Panc1 (cell line): Measurements from ENCODE around the gene TFEB. TPM values are rescaled to one million over a fixed set of nuclear protein-coding genes. Genes with fewer than 3 reads are reported as not detected.
A peak's percentile ranks its signal among the peaks of the same experiment; 100 is the strongest.

Source experiments
- ATAC-seq: fragments of 200-7000 bp; cut with Tn5 transposase; 2 replicates; pipeline ENCODE4 v1.9.1; 2020; ENCODE audit warnings: mild to moderate bottlenecking, moderate library complexity
- BruUV-seq: library from RNA; stranded (reverse); fragments of 400-500 nt; replicated peaks from 2 replicates; lab custom pipeline; 2021; lab: Mats Ljungman, UMichigan
- CTCF ChIA-PET: fragments of 300-600 bp; sonication (Branson Sonifier 250); formaldehyde crosslinking; loops from one replicate; lab custom pipeline; 2022; ENCODE audit warnings: antibody characterized with exemption; lab: Charles Lee
- POLR2A ChIA-PET: fragments of 300-600 bp; sonication (Branson Sonifier 250); formaldehyde crosslinking; loops from one replicate; lab custom pipeline; 2022; ENCODE audit warnings: antibody characterized with exemption; lab: Charles Lee
- DNase-seq: peaks from one replicate; pipeline ENCODE4 v3.0.0-alpha.2; 2010; ENCODE audit warnings: low read depth, low spot score
- H3K27ac ChIP-seq: 2 replicates; pipeline ENCODE4 v1.5.1; 2011; ENCODE audit warnings: mild to moderate bottlenecking, low read length, inconsistent platforms
- H3K27me3 ChIP-seq: fragments of 200-500 bp; sonication (Bioruptor generic); 2 replicates; pipeline ENCODE4 v1.6.0; 2014; ENCODE audit warnings: low read length, inconsistent platforms; ENCODE audit not compliant: control insufficient read depth, insufficient read depth
- H3K36me3 ChIP-seq: fragments of 200-500 bp; sonication (Bioruptor generic); 2 replicates; pipeline ENCODE4 v1.5.1; 2014; ENCODE audit warnings: inconsistent platforms, mild to moderate bottlenecking, low read length, moderate library complexity; ENCODE audit not compliant: control insufficient read depth, insufficient read depth
- H3K4me1 ChIP-seq: 2 replicates; pipeline ENCODE4 v1.5.1; 2011; ENCODE audit warnings: inconsistent platforms, mild to moderate bottlenecking, low read length, moderate library complexity; ENCODE audit not compliant: control insufficient read depth, insufficient read depth
- H3K4me3 ChIP-seq, 2 experiments: 2 replicates each; pipeline ENCODE4 v1.5.1; 2011 to 2012; ENCODE audit warnings: low read depth in 2 of 2, low read length in 2 of 2, mild to moderate bottlenecking in 2 of 2, inconsistent platforms in 1 of 2, moderate library complexity in 1 of 2
- H3K9me3 ChIP-seq: fragments of 200-500 bp; sonication (Bioruptor generic); 2 replicates; pipeline ENCODE4 v1.5.1; 2014; ENCODE audit warnings: low read depth, mild to moderate bottlenecking, inconsistent platforms, low read length, moderate library complexity; ENCODE audit not compliant: control insufficient read depth, insufficient read depth
- POLR2AphosphoS5 ChIP-seq: IDR thresholded peaks from 2 replicates; pipeline ENCODE4 v1.6.1; 2012; ENCODE audit warnings: mild to moderate bottlenecking, low read depth, low read length, moderate library complexity
- SIN3A ChIP-seq: IDR thresholded peaks from 2 replicates; pipeline ENCODE4 v1.6.1; 2012; ENCODE audit warnings: low read depth, mild to moderate bottlenecking, low read length, moderate library complexity, borderline replicate concordance; ENCODE audit not compliant: insufficient read depth
- TCF7L2 ChIP-seq: IDR thresholded peaks from 2 replicates; pipeline ENCODE4 v1.6.1; 2011; ENCODE audit warnings: mild to moderate bottlenecking, low read depth, low read length, inconsistent platforms
- in situ Hi-C: cut with HindIII; loops from 2 replicates; pipeline ENCODE4 v1.10.0; 2016; ENCODE audit warnings: low sequenced_read_pairs, low pct_unique_long_range_greater_than_20kb
- intact Hi-C: fragments of 100-400 bp; cut with micrococcal nuclease; formaldehyde crosslinking; loops from one replicate; pipeline ENCODE4 v1.10.0; 2022; ENCODE audit not compliant: unreplicated experiment
- total RNA-seq: library from RNA; stranded (reverse); gene quantifications from one replicate; pipeline ENCODE4 v1.2.1, GENCODE V29; 2021; ENCODE audit not compliant: unreplicated experiment
- TF ChIP-seq, protein P1 (sequence below), 2 experiments: IDR thresholded peaks; 2 replicates each; pipeline ENCODE4 v1.6.1; 2011 to 2012; ENCODE audit warnings: low read depth in 2 of 2, control low read depth in 1 of 2, low read length in 1 of 2, mild to moderate bottlenecking in 1 of 2, moderate library complexity in 1 of 2; ENCODE audit not compliant: insufficient read depth in 1 of 2
- TF ChIP-seq, protein P2 (sequence below): fragments of 450-650 bp; IDR thresholded peaks from 2 replicates; pipeline ENCODE4 v1.5.1; 2017; ENCODE audit warnings: mild to moderate bottlenecking

The TFEB gene
- total RNA-seq, 1 experiment from 2014 or later, result 13.3 TPM

DNA sequence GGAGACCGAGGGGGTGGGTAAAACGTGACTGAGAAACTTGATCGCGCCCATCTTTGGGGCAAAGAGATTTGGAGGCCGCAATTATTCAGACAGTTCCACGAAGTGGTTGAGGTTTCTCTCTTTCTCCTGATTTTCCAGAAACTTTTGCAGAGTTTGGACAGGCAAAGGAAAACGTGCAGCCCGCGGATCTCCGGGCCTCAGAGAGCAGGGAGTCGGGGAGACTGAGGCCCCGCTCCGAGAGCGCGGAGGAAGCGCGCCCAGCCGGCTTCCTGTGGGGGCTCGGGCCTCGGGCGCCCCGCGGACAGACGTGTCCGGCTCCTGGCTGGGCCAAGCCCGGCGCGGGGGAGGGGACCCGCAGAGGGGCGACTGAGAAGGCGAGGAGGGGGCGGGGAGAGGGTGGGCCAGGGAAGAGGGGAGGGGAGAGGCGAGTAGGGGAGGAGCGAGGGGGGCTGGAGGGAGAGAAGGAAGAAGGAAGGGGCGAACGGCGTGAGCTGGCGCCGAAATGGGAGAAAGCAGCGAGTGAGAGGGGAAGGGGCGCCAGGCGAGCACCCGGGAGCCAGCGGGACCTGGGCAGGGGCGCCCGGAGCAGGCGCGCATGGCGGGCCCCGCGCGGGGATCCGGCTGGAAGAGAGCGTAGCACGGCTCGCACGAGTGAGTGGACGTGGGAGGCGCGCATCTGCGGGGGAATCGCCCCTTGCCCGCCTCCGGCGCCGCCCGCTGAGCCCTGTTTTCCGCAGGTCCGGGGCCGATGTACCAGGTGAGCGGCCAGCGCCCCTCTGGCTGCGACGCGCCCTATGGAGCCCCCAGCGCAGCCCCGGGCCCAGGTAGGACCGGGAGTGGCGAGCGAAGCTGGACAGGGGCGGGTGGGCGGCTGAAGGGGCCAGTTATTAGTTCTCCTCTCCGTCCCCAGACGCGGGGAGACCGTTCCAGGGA, 97.1 kb downstream of the TFEB start, which contains the start of gene MDFI:
MDFI (plus strand) TSS at position 467 of the 933 bp plus-strand sequence; CDS start at position 749, 282 bp downstream.
- no peaks in the 10 kb centered on the region for H3K4me1 ChIP-seq
- ChIA-PET CTCF (no interaction called here), POLR2A (no interaction called here)
- H3K9me3 ChIP-seq, result no peaks in the 10 kb centered on the region
- H3K27ac ChIP-seq, result no peak within 1 kb of the TSS
- intact Hi-C loops (no loop called here), in situ Hi-C loops (no loop called here)
- DNase-seq (no peak), ATAC-seq (no peak)
- H3K36me3 ChIP-seq, result peaks cover 3% of the 10 kb centered on the region; the same call in 1 of the 2 replicates
- BruUV-seq, result no TSS peak
- peak within 1 kb of the TSS; percentile 18 to 21; a peak in 2 of 4 replicates for H3K4me3 ChIP-seq
- TF ChIP-seq POLR2AphosphoS5, result no peak
- TF ChIP-seq SIN3A, result no peak
- TF ChIP-seq, protein P1, sequence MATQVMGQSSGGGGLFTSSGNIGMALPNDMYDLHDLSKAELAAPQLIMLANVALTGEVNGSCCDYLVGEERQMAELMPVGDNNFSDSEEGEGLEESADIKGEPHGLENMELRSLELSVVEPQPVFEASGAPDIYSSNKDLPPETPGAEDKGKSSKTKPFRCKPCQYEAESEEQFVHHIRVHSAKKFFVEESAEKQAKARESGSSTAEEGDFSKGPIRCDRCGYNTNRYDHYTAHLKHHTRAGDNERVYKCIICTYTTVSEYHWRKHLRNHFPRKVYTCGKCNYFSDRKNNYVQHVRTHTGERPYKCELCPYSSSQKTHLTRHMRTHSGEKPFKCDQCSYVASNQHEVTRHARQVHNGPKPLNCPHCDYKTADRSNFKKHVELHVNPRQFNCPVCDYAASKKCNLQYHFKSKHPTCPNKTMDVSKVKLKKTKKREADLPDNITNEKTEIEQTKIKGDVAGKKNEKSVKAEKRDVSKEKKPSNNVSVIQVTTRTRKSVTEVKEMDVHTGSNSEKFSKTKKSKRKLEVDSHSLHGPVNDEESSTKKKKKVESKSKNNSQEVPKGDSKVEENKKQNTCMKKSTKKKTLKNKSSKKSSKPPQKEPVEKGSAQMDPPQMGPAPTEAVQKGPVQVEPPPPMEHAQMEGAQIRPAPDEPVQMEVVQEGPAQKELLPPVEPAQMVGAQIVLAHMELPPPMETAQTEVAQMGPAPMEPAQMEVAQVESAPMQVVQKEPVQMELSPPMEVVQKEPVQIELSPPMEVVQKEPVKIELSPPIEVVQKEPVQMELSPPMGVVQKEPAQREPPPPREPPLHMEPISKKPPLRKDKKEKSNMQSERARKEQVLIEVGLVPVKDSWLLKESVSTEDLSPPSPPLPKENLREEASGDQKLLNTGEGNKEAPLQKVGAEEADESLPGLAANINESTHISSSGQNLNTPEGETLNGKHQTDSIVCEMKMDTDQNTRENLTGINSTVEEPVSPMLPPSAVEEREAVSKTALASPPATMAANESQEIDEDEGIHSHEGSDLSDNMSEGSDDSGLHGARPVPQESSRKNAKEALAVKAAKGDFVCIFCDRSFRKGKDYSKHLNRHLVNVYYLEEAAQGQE (IDR thresholded peaks at IDR 0.05; ENCODE audit: insufficient read depth in 1 of 2, low read depth in 2 of 2, low read length in 1 of 2), result no peak
- no peaks in the 10 kb centered on the region; the same call in none of the 2 replicates for H3K27me3 ChIP-seq

DNA sequence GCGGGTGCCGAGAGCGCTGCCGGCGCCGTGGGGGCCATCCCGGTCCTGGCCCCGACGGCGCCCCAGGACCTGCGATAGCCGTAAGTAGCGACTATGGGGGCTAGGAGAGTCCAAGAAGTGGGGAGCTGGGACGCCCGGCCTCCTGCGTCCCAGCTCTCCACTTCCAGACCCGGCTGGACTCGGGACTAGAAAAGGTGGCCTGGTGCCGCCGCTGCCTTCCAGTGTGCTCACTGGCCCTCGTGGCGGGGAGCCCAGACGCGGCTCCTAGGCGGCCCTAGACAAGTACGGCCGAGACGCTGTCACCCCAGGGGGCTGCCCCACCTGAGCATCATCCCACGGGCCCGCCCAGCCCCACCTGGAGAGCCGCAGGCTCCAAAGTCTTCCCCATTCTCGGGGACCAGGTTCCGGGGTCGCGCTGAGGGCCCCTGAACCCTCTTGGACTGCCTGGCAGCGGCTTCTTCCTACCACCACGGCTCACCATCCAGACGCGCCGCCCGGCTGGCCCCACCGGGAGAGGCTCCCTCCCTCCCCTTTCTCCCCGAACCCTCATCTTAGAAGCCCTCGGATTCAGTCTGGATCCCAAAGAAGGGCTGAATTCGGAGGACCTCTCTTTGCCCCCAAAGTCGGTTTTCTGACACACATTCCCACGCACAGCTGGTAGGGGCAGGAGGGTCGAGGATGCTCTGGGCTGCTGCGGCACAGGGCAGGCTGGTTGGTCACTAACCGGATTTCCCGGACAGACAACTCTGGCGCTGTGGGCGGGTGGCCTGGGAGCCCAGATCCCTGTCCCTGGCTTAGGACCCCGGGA, 98.0 kb downstream of the TFEB start:
- H3K4me1 ChIP-seq, result no peaks in the 10 kb centered on the region
- intact Hi-C loops, result no loop called here
- ChIA-PET POLR2A (no interaction called here), CTCF (no interaction called here)
- H3K36me3 ChIP-seq, result peaks cover 3% of the 10 kb centered on the region; the same call in 1 of the 2 replicates
- no peaks in the 10 kb centered on the region; the same call in none of the 2 replicates for H3K27me3 ChIP-seq
- ATAC-seq (peak; percentile 54), DNase-seq (no peak)
- no TSS peak for BruUV-seq
- H3K9me3 ChIP-seq, result no peaks in the 10 kb centered on the region
- TF ChIP-seq, protein P2, sequence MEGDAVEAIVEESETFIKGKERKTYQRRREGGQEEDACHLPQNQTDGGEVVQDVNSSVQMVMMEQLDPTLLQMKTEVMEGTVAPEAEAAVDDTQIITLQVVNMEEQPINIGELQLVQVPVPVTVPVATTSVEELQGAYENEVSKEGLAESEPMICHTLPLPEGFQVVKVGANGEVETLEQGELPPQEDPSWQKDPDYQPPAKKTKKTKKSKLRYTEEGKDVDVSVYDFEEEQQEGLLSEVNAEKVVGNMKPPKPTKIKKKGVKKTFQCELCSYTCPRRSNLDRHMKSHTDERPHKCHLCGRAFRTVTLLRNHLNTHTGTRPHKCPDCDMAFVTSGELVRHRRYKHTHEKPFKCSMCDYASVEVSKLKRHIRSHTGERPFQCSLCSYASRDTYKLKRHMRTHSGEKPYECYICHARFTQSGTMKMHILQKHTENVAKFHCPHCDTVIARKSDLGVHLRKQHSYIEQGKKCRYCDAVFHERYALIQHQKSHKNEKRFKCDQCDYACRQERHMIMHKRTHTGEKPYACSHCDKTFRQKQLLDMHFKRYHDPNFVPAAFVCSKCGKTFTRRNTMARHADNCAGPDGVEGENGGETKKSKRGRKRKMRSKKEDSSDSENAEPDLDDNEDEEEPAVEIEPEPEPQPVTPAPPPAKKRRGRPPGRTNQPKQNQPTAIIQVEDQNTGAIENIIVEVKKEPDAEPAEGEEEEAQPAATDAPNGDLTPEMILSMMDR, result no peak
- TF ChIP-seq SIN3A (no peak), POLR2AphosphoS5 (no peak), TCF7L2 (no peak)
- TF ChIP-seq, protein P1 (IDR thresholded peaks at IDR 0.05; ENCODE audit: insufficient read depth in 1 of 2, low read depth in 2 of 2, low read length in 1 of 2), result no peak
- in situ Hi-C loops, result no loop called here
- H3K4me3 ChIP-seq, result peak overlapping the region; percentile 8 to 33; a peak in 2 of 4 replicates
- H3K27ac ChIP-seq, result no peak overlapping the region
